Type B pancreatic cell (in vitro differentiated cells): ENCODE measurements around the gene BRD1. TPM values are rescaled to one million over a fixed set of nuclear protein-coding genes. Genes with fewer than 3 reads are reported as not detected.

Experiments used
- DNase-seq: peaks from one replicate; pipeline ENCODE4 v3.0.0; 2021; ENCODE audit warnings: mixed read lengths; ENCODE audit not compliant: unreplicated experiment; ENCODE audit errors: extremely low spot score
- H3K27ac Mint-ChIP-seq: 2 replicates; pipeline ENCODE4 v1.8.0; 2021; ENCODE audit warnings: mild to moderate bottlenecking, mixed read lengths
- H3K27me3 Mint-ChIP-seq: 2 replicates; pipeline ENCODE4 v1.8.0; 2021; ENCODE audit warnings: mixed read lengths
- H3K36me3 Mint-ChIP-seq: 2 replicates; pipeline ENCODE4 v1.8.0; 2021; ENCODE audit warnings: mixed read lengths
- H3K4me1 Mint-ChIP-seq: one replicate; pipeline ENCODE4 v1.8.0; 2021; ENCODE audit warnings: mixed read lengths; ENCODE audit not compliant: unreplicated experiment
- H3K4me3 Mint-ChIP-seq: 2 replicates; pipeline ENCODE4 v1.8.0; 2021; ENCODE audit warnings: mild to moderate bottlenecking, mixed read lengths
- H3K9me3 Mint-ChIP-seq: 2 replicates; pipeline ENCODE4 v1.8.0; 2021; ENCODE audit warnings: mixed read lengths
- total RNA-seq: library from RNA; stranded (reverse); gene quantifications from 2 replicates; pipeline ENCODE4 v1.2.1, GENCODE V29; 2021; ENCODE audit warnings: low replicate concordance
- TF ChIP-seq, protein P1 (sequence below): fragments of 200-600 bp; sonication (generic); conservative IDR thresholded peaks from 2 replicates; pipeline ENCODE4 v1.5.0; 2021; ENCODE audit warnings: antibody characterized with exemption, mild to moderate bottlenecking

Gene BRD1
- total RNA-seq, 1 donor from 2014 or later, result 53.0 TPM

DNA sequence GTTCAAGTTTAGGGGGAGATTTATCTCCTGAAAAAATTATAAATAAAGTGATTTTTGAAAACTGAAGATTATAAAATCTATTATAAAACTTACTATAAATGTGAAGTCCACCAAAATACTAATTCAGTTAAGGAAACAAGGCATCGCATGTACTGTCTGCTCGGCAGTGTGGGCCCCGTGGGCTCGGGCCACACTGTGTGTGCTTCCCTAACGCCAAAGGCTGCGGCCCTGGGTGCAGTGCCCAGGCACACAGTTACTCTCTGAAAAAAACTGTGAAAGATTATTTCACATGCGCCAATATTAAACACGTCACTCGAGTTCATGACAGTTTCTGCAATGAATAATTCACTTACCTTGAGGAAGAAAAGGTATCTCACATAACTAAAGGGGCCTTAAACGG lies 39.8 kb downstream of the BRD1 start:
- Mint-ChIP-seq H3K4me3 (no peak overlapping the region), H3K9me3 (no peaks in the 10 kb centered on the region), H3K27me3 (no peaks in the 10 kb centered on the region), H3K36me3 (peaks cover 8% of the 10 kb centered on the region), H3K4me1 (peaks cover 11% of the 10 kb centered on the region), H3K27ac (no peak overlapping the region)
- no peak for DNase-seq
- TF ChIP-seq, protein P1, sequence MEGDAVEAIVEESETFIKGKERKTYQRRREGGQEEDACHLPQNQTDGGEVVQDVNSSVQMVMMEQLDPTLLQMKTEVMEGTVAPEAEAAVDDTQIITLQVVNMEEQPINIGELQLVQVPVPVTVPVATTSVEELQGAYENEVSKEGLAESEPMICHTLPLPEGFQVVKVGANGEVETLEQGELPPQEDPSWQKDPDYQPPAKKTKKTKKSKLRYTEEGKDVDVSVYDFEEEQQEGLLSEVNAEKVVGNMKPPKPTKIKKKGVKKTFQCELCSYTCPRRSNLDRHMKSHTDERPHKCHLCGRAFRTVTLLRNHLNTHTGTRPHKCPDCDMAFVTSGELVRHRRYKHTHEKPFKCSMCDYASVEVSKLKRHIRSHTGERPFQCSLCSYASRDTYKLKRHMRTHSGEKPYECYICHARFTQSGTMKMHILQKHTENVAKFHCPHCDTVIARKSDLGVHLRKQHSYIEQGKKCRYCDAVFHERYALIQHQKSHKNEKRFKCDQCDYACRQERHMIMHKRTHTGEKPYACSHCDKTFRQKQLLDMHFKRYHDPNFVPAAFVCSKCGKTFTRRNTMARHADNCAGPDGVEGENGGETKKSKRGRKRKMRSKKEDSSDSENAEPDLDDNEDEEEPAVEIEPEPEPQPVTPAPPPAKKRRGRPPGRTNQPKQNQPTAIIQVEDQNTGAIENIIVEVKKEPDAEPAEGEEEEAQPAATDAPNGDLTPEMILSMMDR, result no peak

DNA sequence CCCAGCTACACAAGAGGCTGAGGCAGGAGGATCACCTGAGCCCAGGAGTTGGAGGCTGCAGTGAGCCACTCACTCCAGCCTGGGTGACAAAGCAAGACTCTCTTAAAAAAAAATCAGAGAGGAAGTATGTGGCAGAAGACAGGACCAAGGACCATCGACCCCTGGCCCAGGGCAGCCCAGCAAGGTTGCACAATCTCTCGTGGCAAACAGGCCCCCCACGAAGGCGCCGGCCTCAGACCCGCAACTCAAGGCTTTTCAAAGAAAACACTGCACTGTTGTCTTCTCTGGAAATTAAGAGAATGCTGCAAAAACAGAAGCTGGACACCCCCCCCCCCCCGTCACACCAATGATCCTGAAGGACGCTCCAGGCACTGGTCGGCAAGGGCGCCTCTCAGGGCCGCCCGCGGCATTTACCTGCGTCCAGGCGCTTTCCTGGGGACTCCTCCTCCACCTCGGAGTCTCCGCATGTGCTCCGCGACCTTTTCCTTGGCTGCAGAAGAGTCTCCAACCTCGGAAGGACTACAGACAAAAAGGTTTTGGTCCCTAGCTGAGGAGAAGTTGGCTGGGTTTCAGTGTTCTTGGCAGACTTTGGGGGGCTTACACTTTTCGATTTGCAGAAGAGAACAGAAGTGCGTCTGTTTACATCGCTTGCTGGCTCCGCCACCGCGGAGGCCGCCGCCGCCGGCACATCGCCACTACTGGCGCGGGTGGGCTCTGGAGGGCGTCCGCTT lies 40.5 kb downstream of the BRD1 start:
- no peak for DNase-seq
- H3K4me3 Mint-ChIP-seq, result no peak overlapping the region
- H3K4me1 Mint-ChIP-seq, result peaks cover 11% of the 10 kb centered on the region
- H3K27me3 Mint-ChIP-seq, result no peaks in the 10 kb centered on the region
- TF ChIP-seq, protein P1, result no peak
- H3K27ac Mint-ChIP-seq, result no peak overlapping the region
- H3K9me3 Mint-ChIP-seq, result no peaks in the 10 kb centered on the region
- H3K36me3 Mint-ChIP-seq, result peaks cover 8% of the 10 kb centered on the region

GRCh38 chr22:49785841-49786471 lies 41.7 kb downstream of the BRD1 start:
- H3K9me3 Mint-ChIP-seq, result no peaks in the 10 kb centered on the region

DNA sequence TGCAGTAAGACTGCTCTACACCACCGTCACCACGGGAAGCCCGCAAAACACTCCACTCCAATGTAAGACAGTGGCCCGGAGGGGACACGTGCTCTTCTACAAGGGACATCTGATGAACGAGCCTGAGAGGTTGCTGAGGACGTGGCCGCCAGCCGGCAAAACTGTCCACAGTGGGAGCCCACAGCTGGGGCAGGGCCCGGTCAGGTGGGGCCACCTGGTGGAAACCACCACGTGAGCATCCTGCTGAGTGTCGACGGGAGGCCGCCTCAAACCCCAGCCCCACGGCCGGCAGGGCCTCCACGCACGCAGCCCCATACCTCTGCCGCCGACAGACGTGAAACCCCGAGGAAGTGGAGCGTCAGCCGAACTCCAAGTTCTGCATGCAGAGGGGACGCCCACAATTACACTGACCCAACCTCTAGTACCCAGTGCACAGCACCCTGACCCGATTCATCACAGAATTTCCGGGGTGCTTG lies 42.6 kb downstream of the BRD1 start:
- DNase-seq, result no peak
- H3K27me3 Mint-ChIP-seq, result no peaks in the 10 kb centered on the region
- no peak overlapping the region for H3K4me3 Mint-ChIP-seq
- TF ChIP-seq, protein P1, result no peak
- H3K4me1 Mint-ChIP-seq, result peaks cover 6% of the 10 kb centered on the region
- peaks cover 8% of the 10 kb centered on the region for H3K36me3 Mint-ChIP-seq
- no peak overlapping the region for H3K27ac Mint-ChIP-seq
- no peaks in the 10 kb centered on the region for H3K9me3 Mint-ChIP-seq

More at GRCh38 chr22:49785841-49786471, 41.7 kb downstream of the BRD1 start:
- TF ChIP-seq, protein P1, result no peak
- Mint-ChIP-seq H3K27ac (peak overlapping the region; percentile 26), H3K27me3 (no peaks in the 10 kb centered on the region), H3K4me3 (no peak overlapping the region), H3K36me3 (peaks cover 8% of the 10 kb centered on the region), H3K4me1 (peaks cover 11% of the 10 kb centered on the region)
- no peak for DNase-seq

DNA sequence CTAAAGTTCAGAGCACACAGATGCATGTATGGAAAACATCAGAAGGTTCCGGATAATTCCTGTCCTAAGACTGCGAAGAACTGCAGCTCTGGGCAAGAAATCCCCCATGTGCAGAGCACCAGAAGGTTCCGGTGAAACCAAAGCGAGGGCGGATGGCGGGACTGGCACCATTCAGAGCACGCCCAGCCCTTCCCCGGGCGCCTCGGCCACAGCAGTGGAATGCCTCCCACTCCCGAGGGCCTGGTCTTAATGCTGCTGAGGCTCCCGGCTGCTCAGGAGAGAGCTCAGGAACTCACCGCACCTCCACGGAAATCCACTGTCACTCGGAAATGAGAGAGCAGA lies 43.1 kb downstream of the BRD1 start:
- Mint-ChIP-seq H3K27ac (no peak overlapping the region), H3K4me1 (peaks cover 5% of the 10 kb centered on the region), H3K36me3 (peaks cover 8% of the 10 kb centered on the region), H3K9me3 (no peaks in the 10 kb centered on the region), H3K4me3 (no peak overlapping the region), H3K27me3 (no peaks in the 10 kb centered on the region)
- TF ChIP-seq, protein P1, result no peak
- DNase-seq, result no peak
